ENCODE measurements around the gene PPARA.
"Not testable (repeated sequence)": the region's sequence is repeated elsewhere in the genome, so short reads cannot be mapped to it uniquely, and the experiment has no call there.

Gene PPARA

DNA sequence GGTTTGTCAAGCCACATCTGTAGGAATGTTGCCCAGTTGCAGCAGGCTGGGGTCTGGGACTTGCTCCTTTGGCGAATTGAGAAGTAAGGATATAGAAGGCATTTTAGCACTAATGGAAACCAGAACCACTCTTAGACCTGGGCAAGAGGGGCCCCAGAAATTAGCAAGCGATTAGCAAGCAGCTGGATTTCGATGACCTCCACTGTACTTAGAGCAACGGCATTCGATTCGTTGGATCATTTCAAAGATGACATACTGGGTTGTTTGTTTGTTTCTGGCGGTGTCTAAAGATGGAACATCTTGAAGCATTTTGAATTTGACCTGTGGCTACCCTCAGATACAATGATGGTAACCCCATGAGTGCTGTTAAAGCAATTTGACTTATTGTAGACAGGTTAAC, 100.9 kb downstream of the PPARA start:
- no peak for DNase-seq

DNA sequence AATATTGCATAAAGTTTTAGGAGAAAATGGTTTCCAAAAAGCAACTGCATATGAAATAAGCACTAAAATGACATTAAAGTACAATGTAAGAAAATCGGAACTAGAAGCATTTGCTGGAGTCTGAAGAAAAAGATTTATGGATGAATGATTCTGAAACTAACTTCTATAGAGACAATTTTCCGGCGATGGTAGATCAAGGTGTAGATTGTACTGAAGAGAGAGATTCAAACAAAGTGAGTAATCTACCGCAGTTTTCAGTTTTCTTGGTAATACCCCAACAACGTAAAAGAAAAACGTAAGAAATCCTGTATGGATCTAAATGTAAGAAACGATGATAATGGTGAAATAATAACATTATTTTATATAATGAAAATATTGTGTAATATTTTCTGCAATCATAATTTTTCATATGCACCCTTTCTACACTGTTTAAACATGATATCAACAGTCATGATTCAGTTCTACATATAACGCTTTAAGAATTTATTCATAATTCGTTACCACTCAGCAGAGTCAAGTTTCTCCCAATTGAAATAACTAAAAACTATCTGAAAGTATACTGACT, 101.6 kb downstream of the PPARA start:
- no peak for DNase-seq

GRCh38 chr22:46256358-46256958, 106.1 kb downstream of the PPARA start:
- DNase-seq = peak; percentile 93

- peak; percentile 90 for DNase-seq
Measured at GRCh38 chr22:46259374-46259773, 109.0 kb downstream of the PPARA start.

DNA sequence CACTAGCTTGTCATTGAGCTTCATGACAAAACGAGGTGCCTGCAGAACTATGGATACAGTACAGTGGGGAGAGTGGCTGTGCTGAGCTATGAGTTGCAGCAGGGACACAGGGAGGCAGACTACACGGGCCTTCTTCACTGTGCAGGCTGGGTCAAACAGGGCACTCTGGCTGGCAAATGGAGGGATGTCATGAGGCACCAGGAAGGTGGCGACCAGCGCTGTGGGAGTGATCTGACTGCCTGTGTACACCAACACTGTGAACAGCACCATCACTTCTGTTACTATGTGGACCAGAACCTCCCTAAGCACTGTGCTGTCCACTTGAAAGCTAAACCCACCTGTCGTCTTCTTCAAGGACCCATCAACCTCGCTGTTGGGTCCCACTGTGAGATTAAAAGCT, 109.7 kb downstream of the PPARA start:
- no peak for DNase-seq

GRCh38 chr22:46262449-46263215, 112.3 kb downstream of the PPARA start:
- no peak for DNase-seq

GRCh38 chr22:46263216-46263590, 112.9 kb downstream of the PPARA start, which contains the start of gene PKDREJ:
Gene PKDREJ (minus strand): TSS chr22:46263343. CDS start chr22:46263322, 21 bp downstream.
- no peak for DNase-seq

DNA sequence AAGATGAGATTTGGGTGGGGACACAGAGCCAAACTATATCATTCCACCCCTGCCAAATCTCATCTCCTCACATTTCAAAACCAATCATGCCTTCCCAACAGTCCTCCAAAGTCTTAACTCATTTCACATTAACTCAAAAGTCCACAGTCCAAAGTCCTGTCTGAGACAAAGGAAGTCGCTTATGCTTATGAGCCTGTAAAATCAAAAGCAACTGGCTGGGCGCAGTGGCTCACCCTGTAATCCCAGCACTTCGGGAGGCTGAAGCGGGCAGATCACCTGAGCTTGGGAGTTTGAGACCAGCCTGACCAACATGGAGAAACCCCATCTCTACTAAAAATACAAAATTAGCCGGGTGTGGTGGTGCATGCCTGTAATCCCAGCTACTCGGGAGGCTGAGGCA, 114.2 kb downstream of the PPARA start:
- not testable (repeated sequence) for DNase-seq

DNA sequence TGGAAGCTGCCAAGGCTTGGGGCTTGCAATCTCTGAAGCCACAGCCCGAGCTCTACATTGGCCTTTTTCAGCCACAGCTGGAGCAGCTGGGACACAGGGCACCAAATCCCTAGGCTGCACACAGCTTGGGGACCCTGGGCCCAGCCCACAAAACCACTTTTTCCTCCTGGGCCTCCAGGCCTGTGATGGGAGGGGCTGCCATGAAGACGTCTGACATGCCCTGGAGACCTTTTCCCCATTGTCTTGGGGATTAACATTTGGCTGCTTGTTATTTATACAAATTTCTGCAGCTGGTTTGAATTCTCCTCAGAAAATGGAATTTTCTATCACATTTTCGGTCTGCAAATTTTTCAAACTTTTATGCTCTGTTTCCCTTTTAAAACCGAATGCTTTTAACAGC, 115.3 kb downstream of the PPARA start:
- not testable (repeated sequence) for DNase-seq

DNA sequence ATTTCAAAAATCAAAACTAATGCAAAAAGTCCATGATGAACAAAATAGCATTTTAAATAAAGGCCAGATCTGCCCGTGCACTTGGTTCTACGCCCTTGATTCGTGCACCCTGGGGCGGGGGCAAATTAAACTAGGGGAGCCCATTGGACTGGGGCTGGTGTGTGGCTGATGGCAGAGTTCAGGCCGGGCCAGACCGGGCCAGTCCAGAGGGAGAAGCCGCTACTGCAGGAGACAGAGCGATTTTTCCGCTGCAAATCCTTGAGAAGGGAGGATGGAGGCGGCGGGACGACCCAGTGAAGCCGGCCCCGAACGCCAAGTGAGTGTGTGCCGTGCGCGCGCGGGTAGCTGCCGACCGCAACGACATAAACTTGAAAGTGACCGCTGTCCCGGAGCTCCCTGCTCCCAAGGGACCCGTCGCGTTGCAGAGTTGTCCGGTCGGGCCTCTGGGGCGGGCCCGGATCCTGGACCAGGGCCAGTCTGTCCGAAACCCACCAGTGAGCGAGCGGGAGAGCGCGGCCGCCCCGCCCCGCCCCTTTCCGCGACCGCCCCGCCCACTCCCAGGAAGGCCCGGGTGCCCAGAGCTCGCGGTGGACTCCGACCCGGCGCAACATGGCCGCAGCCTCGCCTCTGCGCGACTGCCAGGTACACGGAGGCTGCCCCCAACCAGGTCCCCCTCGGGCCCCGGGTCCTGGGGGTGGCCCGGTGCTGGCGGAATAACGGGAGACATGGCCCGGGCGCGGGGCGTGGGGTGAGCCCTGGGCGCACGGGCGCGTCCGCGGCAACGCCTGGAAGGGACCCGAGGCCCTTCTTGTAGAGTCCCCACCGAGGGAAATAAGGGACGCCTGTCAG, 117.3 kb downstream of the PPARA start, which contains the start of gene TTC38:
TTC38 (plus strand) TSS at position 578 of the 849 bp plus-strand sequence; CDS start at position 610, 32 bp downstream.
- peak; percentile 54 for DNase-seq

- DNase-seq = no peak
Measured at GRCh38 chr22:46269564-46269963, 119.2 kb downstream of the PPARA start.

DNA sequence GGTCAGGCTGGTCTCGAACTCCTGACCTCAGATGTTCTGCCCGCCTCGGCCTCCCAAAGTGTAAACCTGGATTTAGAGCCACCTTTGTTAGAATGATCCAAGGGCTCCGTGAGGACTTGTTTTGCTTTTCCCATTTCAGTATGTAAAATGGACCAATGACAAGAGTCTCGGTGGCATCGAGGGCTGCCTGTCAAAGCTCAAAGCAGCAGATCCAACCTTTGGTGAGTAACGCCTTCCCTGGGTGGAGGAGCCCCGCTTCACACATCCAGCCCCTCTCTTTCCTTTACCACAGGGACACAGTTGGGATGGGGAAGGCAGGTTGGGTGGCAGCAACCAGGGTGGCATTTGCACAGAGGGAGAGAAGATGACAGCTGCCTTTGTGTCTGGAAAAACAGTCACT, 121.9 kb downstream of the PPARA start:
- DNase-seq = no peak

DNA sequence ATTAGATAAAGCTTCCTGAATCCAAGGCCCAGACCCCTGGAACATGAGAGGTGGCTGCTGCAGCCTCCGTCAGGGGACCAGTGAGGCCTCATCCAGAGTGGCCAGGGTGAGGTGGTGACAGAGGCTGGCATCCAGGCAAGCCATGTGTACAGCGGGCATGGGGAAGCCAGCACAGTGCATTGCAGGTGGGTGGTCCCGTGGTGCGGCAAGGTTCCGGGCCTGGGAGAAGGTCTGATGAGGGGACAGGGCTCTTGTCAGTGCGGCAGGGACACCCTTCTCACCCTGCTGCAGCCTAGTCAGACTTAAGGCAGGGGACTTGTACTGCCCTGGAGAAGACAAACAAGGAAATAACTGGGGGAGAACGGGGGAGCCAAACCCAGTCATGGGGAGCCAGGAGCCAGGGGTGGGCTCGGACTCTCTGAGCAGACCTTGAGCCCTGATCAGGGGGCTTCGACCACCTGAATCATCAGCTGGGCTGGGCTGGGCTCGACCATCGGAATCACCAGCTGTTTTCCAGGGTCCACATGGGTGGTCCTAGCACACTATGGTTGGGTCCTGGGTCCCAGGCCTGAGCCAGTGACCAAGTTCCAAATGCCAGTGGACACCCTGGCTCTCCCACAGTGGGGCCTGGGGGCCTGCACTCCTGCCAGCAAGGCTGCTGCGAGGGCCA, 122.6 kb downstream of the PPARA start:
- DNase-seq = no peak

DNA sequence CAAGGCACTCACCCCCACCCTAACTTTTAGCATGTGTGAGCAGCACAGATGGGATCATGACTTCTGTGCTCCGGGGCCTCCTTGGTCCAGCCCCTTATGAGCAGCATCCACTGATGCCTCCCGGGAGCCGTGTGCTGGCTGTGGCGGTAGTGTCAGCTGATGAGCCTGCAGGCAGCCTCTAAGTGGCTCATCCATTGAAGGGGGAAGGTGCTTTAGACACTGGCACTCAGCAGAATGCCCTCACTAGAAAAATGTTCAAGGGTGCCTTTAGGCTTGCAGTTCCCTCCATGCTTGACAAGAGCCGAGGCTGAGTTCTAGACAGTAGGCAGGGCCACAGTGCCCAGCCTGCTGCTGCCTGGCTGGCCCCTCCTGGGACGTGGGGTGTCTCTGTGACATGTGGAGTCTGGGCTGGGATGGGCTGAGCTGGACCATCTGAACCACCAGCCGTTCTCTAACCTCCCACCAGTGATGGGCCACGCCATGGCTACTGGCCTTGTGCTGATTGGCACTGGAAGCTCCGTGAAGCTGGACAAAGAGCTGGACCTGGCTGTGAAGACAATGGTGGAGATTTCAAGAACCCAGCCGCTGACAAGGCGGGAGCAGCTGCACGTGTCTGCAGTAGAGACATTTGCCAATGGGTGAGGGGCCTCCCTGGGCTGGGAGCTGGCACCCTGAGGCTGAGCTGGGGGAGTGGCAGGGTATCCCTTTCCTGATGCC, 123.3 kb downstream of the PPARA start:
- DNase-seq = no peak

GRCh38 chr22:46274381-46274780, 124.1 kb downstream of the PPARA start:
- no peak for DNase-seq

DNA sequence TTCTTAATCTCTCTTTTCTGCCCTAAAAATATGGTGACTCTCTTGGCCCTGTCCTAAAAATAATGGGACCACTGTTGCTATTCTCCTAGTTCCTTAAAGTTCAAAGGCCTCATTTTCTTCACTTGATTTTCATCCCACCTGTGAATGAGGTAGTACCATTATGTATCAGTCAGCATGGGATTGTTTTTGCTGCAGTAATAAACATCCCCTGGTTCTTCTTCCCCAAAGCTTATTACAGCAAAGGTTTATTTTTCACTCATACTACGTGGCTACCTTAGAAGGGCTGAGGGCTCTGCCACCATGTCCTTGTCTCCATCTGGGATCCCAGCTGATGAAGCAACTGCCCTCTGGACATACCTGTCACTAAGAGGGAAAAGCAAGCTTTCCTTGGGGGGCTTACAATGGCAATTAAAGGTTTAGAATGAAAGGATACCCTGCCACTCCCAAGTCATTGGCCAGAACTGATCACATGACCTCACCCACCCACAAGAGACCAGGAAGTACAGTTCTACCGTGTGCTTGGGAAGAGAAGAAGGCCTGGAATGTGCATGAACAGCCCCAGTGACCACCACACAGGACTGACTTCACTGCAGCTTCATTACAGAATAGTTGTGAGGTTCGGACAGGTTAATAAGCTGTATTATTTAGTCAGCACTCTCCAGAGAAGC, 125.3 kb downstream of the PPARA start:
- DNase-seq = no peak

GRCh38 chr22:46276563-46276962, 126.2 kb downstream of the PPARA start:
- DNase-seq = no peak

- DNase-seq = no peak
Measured at GRCh38 chr22:46278656-46279645, 128.6 kb downstream of the PPARA start.

- DNase-seq = no peak
Measured at GRCh38 chr22:46280063-46280817, 129.9 kb downstream of the PPARA start.

Measured in MV-4-11 (cell line).